ENCODE results near the gene RGS12. TPM values are rescaled to one million over a fixed set of nuclear protein-coding genes. Genes with fewer than 3 reads are reported as not detected.
A peak's percentile ranks its signal among the peaks of the same experiment; 100 is the strongest.

Gene RGS12
- total and polyA plus RNA-seq, 7 donors = 3.0 to 21.6 (median 15.7) TPM

DNA sequence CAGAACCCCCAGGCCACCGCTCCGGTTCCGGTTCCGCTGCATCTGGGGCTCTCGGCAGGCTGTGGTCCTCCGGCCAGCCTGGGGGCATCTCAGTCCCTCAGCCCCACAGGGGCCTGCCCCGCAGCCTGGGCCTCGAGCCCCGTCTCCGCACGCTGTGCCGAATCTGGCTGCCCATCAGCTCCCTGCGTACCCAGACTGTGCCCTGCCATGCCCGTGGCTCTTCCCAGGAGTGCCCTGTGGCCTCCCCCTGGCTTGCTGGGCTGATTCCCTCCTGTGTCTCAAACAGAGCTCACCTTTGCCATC, 44.7 kb upstream of the RGS12 start:
- Histone ChIP-seq H3K9me3 (no peaks in the 10 kb centered on the region), H3K27me3 (no peaks in the 10 kb centered on the region), H3K27ac (no peak overlapping the region), H3K4me3 (no peak overlapping the region), H3K36me3 (no peaks in the 10 kb centered on the region), H3K4me1 (peaks cover 0 to 6% (median 2%) of the 10 kb centered on the region in 4 donors)
- TF ChIP-seq EP300 (IDR thresholded peaks at IDR 0.05) = no peak
- no peak for TF ChIP-seq POLR2A (IDR thresholded peaks at IDR 0.05)
- TF ChIP-seq, protein P1, sequence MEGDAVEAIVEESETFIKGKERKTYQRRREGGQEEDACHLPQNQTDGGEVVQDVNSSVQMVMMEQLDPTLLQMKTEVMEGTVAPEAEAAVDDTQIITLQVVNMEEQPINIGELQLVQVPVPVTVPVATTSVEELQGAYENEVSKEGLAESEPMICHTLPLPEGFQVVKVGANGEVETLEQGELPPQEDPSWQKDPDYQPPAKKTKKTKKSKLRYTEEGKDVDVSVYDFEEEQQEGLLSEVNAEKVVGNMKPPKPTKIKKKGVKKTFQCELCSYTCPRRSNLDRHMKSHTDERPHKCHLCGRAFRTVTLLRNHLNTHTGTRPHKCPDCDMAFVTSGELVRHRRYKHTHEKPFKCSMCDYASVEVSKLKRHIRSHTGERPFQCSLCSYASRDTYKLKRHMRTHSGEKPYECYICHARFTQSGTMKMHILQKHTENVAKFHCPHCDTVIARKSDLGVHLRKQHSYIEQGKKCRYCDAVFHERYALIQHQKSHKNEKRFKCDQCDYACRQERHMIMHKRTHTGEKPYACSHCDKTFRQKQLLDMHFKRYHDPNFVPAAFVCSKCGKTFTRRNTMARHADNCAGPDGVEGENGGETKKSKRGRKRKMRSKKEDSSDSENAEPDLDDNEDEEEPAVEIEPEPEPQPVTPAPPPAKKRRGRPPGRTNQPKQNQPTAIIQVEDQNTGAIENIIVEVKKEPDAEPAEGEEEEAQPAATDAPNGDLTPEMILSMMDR (IDR thresholded peaks at IDR 0.05) = no peak
- TF ChIP-seq POLR2AphosphoS5 (IDR thresholded peaks at IDR 0.05) = no peak
- DNase-seq = no peak
- WGBS, 2 donors = 95 to 97% methylated on average over 14 of the region's 14 CpGs
- intact Hi-C loops (cut with DNase I) = no loop called here

GRCh38 chr4:3248811-3249661, 43.8 kb upstream of the RGS12 start, which contains the start of gene MSANTD1:
Gene MSANTD1 (plus strand): TSS chr4:3249159. CDS start chr4:3249223, 64 bp downstream.
- H3K4me3 ChIP-seq = no peak within 1 kb of the TSS
- no peak within 1 kb of the TSS for H3K27ac ChIP-seq
- TF ChIP-seq POLR2A (IDR thresholded peaks at IDR 0.05) (no peak), EP300 (IDR thresholded peaks at IDR 0.05) (no peak), POLR2AphosphoS5 (IDR thresholded peaks at IDR 0.05) (no peak)
- TF ChIP-seq, protein P1 (IDR thresholded peaks at IDR 0.05) = no peak
- no peaks in the 10 kb centered on the region for H3K27me3 ChIP-seq
- peaks cover 0 to 6% (median 2%) of the 10 kb centered on the region in 4 donors for H3K4me1 ChIP-seq
- no peaks in the 10 kb centered on the region for H3K9me3 ChIP-seq
- intact Hi-C loops (cut with DNase I) = no loop called here
- WGBS, 2 donors = 90 to 93% methylated on average over 72 of the region's 72 CpGs
- no peak for DNase-seq
- H3K36me3 ChIP-seq = no peaks in the 10 kb centered on the region

DNA sequence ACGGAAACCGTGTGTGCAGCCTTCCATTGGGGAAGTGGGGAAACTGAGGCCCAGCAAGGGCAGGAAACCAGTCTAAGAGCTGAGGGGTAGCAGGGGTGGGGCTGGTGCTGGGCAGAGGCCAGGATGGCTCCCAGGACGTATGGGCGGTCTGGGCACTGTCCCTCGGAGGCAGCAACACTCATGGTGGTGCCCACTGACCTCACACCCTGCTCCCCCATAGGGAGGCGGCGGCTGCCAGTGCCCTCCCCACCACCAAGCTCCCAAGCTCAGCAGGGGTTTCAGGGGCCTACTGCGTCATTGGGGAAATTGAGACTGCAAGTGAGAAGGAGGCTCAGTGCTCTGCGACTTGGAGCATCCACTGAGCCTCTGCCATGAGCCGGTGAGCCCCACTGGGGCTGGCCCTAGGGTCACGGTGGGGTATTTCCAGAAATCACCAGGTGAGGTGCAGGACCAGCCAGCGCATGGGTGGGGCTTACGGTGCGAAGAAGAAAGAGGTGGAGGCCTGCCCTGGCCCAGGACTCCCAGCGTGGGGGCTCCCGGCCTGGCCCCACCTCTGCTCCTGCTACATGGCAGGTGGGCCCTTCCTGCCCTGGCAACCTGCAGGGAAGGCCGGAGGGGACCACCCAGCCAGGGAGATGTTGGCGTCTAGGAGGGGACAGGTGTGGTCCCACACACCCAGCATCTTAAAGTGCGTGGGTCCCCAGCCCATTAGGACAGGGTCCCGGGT, 42.9 kb upstream of the RGS12 start:
- Histone ChIP-seq H3K4me1 (peaks cover 0 to 6% (median 2%) of the 10 kb centered on the region in 4 donors), H3K27ac (no peak overlapping the region), H3K4me3 (no peak overlapping the region), H3K36me3 (no peaks in the 10 kb centered on the region), H3K27me3 (no peaks in the 10 kb centered on the region), H3K9me3 (no peaks in the 10 kb centered on the region)
- TF ChIP-seq POLR2AphosphoS5 (IDR thresholded peaks at IDR 0.05) (no peak), EP300 (IDR thresholded peaks at IDR 0.05) (no peak), POLR2A (IDR thresholded peaks at IDR 0.05) (no peak)
- TF ChIP-seq, protein P1 (IDR thresholded peaks at IDR 0.05) = no peak
- WGBS, 2 donors = 94% methylated on average over 20 of the region's 20 CpGs
- no peak for DNase-seq
- intact Hi-C loops (cut with DNase I) = no loop called here

- Histone ChIP-seq H3K9me3 (no peaks in the 10 kb centered on the region), H3K27me3 (no peaks in the 10 kb centered on the region), H3K4me3 (no peak overlapping the region), H3K36me3 (peaks cover 0 to under 1% (median 0%) of the 10 kb centered on the region in 4 donors), H3K27ac (no peak overlapping the region), H3K4me1 (peaks cover 0 to 6% (median 2%) of the 10 kb centered on the region in 4 donors)
- DNase-seq = peak; percentile 63
- intact Hi-C loops (cut with DNase I) = no loop called here
- 79 to 86% methylated on average over 14 of the region's 14 CpGs for WGBS, 2 donors
- no peak for TF ChIP-seq POLR2A (IDR thresholded peaks at IDR 0.05)
- TF ChIP-seq, protein P1 (IDR thresholded peaks at IDR 0.05) = no peak
- no peak for TF ChIP-seq EP300 (IDR thresholded peaks at IDR 0.05)
- TF ChIP-seq POLR2AphosphoS5 (IDR thresholded peaks at IDR 0.05) = no peak
These were observed 42.3 kb upstream of the RGS12 start for GRCh38 chr4:3250438-3250955.

All from sigmoid colon (tissue), 7 donors.